GM12878 (cell line): ENCODE data around the gene PRR12. TPM values are rescaled to one million over a fixed set of nuclear protein-coding genes. Genes with fewer than 3 reads are reported as not detected.
A peak's percentile ranks its signal among the peaks of the same experiment; 100 is the strongest.

Source experiments
- ATAC-seq: fragments of 200-7000 bp; cut with Tn5 transposase; 3 replicates; pipeline ENCODE4 v1.9.1; 2020; ENCODE audit warnings: mild to moderate bottlenecking, moderate library complexity
- BruUV-seq: library from RNA; stranded (reverse); fragments of 400-500 nt; replicated peaks from 2 replicates; lab custom pipeline; 2021; lab: Mats Ljungman, UMichigan
- CTCF ChIA-PET: fragments of 300-600 bp; sonication (Branson Sonifier 250); formaldehyde crosslinking; extraction: SDS; loops from one replicate; lab custom pipeline; 2021; ENCODE audit warnings: inconsistent platforms; lab: Yijun Ruan, JAX
- POLR2A ChIA-PET: fragments of 350-600 bp; formaldehyde crosslinking; extraction: SDS; loops from one replicate; lab custom pipeline; 2021; ENCODE audit warnings: inconsistent platforms; lab: Charles Lee
- RAD21 ChIA-PET: fragments of 300-600 bp; sonication (Branson Sonifier 250); formaldehyde crosslinking; loops from one replicate; lab custom pipeline; 2023; ENCODE audit warnings: antibody characterized with exemption; ENCODE audit not compliant: unreplicated experiment; lab: Charles Lee
- SMC1A ChIA-PET: fragments of 300-600 bp; sonication (Branson Sonifier 250); formaldehyde crosslinking; loops from one replicate; lab custom pipeline; 2023; ENCODE audit not compliant: unreplicated experiment, uncharacterized antibody; lab: Charles Lee
- DNase-seq: peaks from one replicate; pipeline ENCODE4 v3.0.0-alpha.2; 2011; ENCODE audit warnings: low read depth, low spot score
- FAIRE-seq: peaks from 3 replicates; lab custom pipeline; 2011; peaks lifted over from hg19 to GRCh38; lab: Jason Lieb, UNC
- H2AFZ ChIP-seq: 2 replicates; pipeline ENCODE4 v1.6.0; 2011; ENCODE audit warnings: low read depth, low read length, control low read depth; ENCODE audit not compliant: control insufficient read depth
- H3K27ac ChIP-seq: 2 replicates; pipeline ENCODE4 v1.5.1; 2011; ENCODE audit warnings: control low read depth; ENCODE audit not compliant: control insufficient read depth, insufficient read depth
- H3K27me3 ChIP-seq, 2 experiments: replicated peaks in 1 of 2; 2 replicates each; pipeline versions ENCODE4 v1.6.0 to v1.6.1; 2011; ENCODE audit warnings: low read length in 1 of 2; ENCODE audit not compliant: control insufficient read depth in 2 of 2, insufficient read depth in 2 of 2
- H3K36me3 ChIP-seq, 2 experiments: 2 replicates each; pipeline ENCODE4 v1.5.1; 2011; ENCODE audit warnings: low read length in 1 of 2; ENCODE audit not compliant: control insufficient read depth in 2 of 2, insufficient read depth in 2 of 2
- H3K4me1 ChIP-seq: 2 replicates; pipeline ENCODE4 v1.6.1; 2011; ENCODE audit warnings: mild to moderate bottlenecking, low read length, moderate library complexity, mixed read lengths; ENCODE audit not compliant: control insufficient read depth, insufficient read depth
- H3K4me2 ChIP-seq: 2 replicates; pipeline ENCODE4 v1.6.0; 2011; ENCODE audit warnings: control low read depth; ENCODE audit not compliant: control insufficient read depth, insufficient read depth
- H3K4me3 ChIP-seq: fragments of 200-600 bp; sonication (generic); 2 replicates; pipeline ENCODE4 v1.5.1; 2016
- H3K79me2 ChIP-seq: 2 replicates; pipeline ENCODE4 v1.6.0; 2011; ENCODE audit warnings: low read length; ENCODE audit not compliant: control insufficient read depth, insufficient read depth
- H3K9ac ChIP-seq: 2 replicates; pipeline ENCODE4 v1.8.0; 2011; ENCODE audit warnings: low read length, control low read depth, mixed read lengths; ENCODE audit not compliant: control insufficient read depth, insufficient read depth
- H3K9me3 ChIP-seq: replicated peaks from 3 replicates; pipeline ENCODE4 v1.5.1; 2011; ENCODE audit warnings: mild to moderate bottlenecking, low read length; ENCODE audit not compliant: control insufficient read depth, insufficient read depth
- H4K20me1 ChIP-seq: 2 replicates; pipeline ENCODE4 v1.6.0; 2011; ENCODE audit not compliant: control insufficient read depth, insufficient read depth
- BMI1 ChIP-seq: fragments of 450-650 bp; IDR thresholded peaks from 2 replicates; pipeline ENCODE4 v1.6.1; 2016; ENCODE audit warnings: mild to moderate bottlenecking, moderate library complexity, borderline replicate concordance
- CBX3 ChIP-seq: fragments of 200-600 bp; sonication (generic); IDR thresholded peaks from 2 replicates; pipeline ENCODE4 v1.6.1; 2016; ENCODE audit warnings: low read depth, borderline replicate concordance
- CREM ChIP-seq: IDR thresholded peaks from 2 replicates; pipeline ENCODE4 v1.6.1; 2014; ENCODE audit warnings: antibody characterized with exemption, low read depth
- ESRRA ChIP-seq: IDR thresholded peaks from 2 replicates; pipeline ENCODE4 v1.6.1; 2012; ENCODE audit warnings: mild to moderate bottlenecking, low read length, improper control_type of control experiment
- FOXK2 ChIP-seq: fragments of 450-650 bp; IDR thresholded peaks from 2 replicates; pipeline ENCODE4 v1.6.1; 2017; ENCODE audit warnings: mild to moderate bottlenecking, moderate library complexity
- KAT2A ChIP-seq: conservative IDR thresholded peaks from 2 replicates; pipeline ENCODE4 v1.6.1; 2011; ENCODE audit warnings: low read depth, low read length; ENCODE audit not compliant: control insufficient read depth
- MEF2A ChIP-seq: IDR thresholded peaks from 2 replicates; pipeline ENCODE4 v1.6.1; 2011; ENCODE audit warnings: low read depth, mild to moderate bottlenecking, low read length, moderate library complexity; ENCODE audit not compliant: insufficient read depth
- MTA3 ChIP-seq: IDR thresholded peaks from 2 replicates; pipeline ENCODE4 v1.6.1; 2012; ENCODE audit warnings: low read length, inconsistent platforms, borderline replicate concordance
- PAX8 ChIP-seq: fragments of 450-650 bp; IDR thresholded peaks from 2 replicates; pipeline ENCODE4 v1.6.1; 2017; ENCODE audit warnings: mild to moderate bottlenecking, moderate library complexity
- RFX5 ChIP-seq: IDR thresholded peaks from 2 replicates; pipeline ENCODE4 v1.6.1; 2011; ENCODE audit warnings: low read depth, low read length, improper control_type of control experiment
- SP1 ChIP-seq: IDR thresholded peaks from one replicate; pipeline ENCODE4 v1.6.1; 2011; ENCODE audit warnings: low read depth, low read length
- TARDBP ChIP-seq: IDR thresholded peaks from 2 replicates; pipeline ENCODE4 v1.6.1; 2016; ENCODE audit warnings: borderline replicate concordance
- WGBS: methylation state at CpG from one replicate; pipeline ENCODE4 v1.1.6; 2016; ENCODE audit warnings: low lambda C conversion rate; ENCODE audit not compliant: insufficient replicate concordance, insufficient coverage; ENCODE audit errors: missing lambda C conversion rate; 5-methylcytosine and 5-hydroxymethylcytosine counted together
- in situ Hi-C: fragments of 300-500 bp; cut with MboI; formaldehyde crosslinking; loops from 9 replicates; pipeline ENCODE4 v1.14.3; 2018; ENCODE audit warnings: mixed read lengths
- intact Hi-C: fragments of 100-400 bp; cut with micrococcal nuclease; formaldehyde crosslinking; loops from one replicate; pipeline ENCODE4 v1.14.2; 2022; ENCODE audit not compliant: unreplicated experiment
- polyA plus RNA-seq, 11 experiments: library from polyadenylated mRNA; depleted of rRNA in 4 of 11; unstranded in 6 of 11; stranded (reverse) in 5 of 11; fragments of >200 nt; fragmentation: Nextera tagmentation in 4 of 11; fragmentation: Illumina TruSeq in 1 of 11; extraction: Ambion mirVana in 4 of 11; extraction: Trizol in 1 of 11; gene quantifications; 1 replicate in 1 of 11; 2 replicates in 10 of 11; pipeline versions ENCODE4 v1.2.1 to v1.2.3, GENCODE V29; 2011 to 2016; ENCODE audit warnings: inconsistent platforms in 2 of 11, missing spikeins in 2 of 11, low read depth in 1 of 11
- total RNA-seq, 4 experiments: library from RNA; depleted of rRNA in 3 of 4; stranded (reverse); fragments of >200 nt in 3 of 4; fragmentation: Illumina TruSeq in 1 of 4; extraction: Trizol in 1 of 4; gene quantifications; 2 replicates each; pipeline versions ENCODE4 v1.2.1 to v1.2.3, GENCODE V29; 2013 to 2021
- TF ChIP-seq, protein P1 (sequence below), 3 experiments: IDR thresholded peaks in 2 of 3; conservative IDR thresholded peaks in 1 of 3; 2 replicates each; pipeline ENCODE4 v1.5.1; 2011; ENCODE audit warnings: low read depth in 3 of 3, low read length in 3 of 3, mild to moderate bottlenecking in 3 of 3, control low read depth in 2 of 3, moderate library complexity in 2 of 3, inconsistent platforms in 1 of 3, mixed read lengths in 1 of 3; ENCODE audit not compliant: control insufficient read depth in 2 of 3, insufficient read depth in 1 of 3; ENCODE audit errors: extremely low read depth in 1 of 3
- TF ChIP-seq, protein P2 (sequence below): fragments of 450-650 bp; IDR thresholded peaks from 2 replicates; pipeline ENCODE4 v1.6.1; 2016; ENCODE audit warnings: mild to moderate bottlenecking
- TF ChIP-seq, protein P3 (sequence below): fragments of 450-650 bp; IDR thresholded peaks from 2 replicates; pipeline ENCODE4 v1.6.1; 2014; ENCODE audit warnings: mild to moderate bottlenecking

The PRR12 gene
- total and polyA plus RNA-seq, 10 of the 15 experiments (the other 5 are each of a cell fraction or from before 2014, with no cell fraction given), result 0.02 to 25.3 (median 1.6) TPM

DNA sequence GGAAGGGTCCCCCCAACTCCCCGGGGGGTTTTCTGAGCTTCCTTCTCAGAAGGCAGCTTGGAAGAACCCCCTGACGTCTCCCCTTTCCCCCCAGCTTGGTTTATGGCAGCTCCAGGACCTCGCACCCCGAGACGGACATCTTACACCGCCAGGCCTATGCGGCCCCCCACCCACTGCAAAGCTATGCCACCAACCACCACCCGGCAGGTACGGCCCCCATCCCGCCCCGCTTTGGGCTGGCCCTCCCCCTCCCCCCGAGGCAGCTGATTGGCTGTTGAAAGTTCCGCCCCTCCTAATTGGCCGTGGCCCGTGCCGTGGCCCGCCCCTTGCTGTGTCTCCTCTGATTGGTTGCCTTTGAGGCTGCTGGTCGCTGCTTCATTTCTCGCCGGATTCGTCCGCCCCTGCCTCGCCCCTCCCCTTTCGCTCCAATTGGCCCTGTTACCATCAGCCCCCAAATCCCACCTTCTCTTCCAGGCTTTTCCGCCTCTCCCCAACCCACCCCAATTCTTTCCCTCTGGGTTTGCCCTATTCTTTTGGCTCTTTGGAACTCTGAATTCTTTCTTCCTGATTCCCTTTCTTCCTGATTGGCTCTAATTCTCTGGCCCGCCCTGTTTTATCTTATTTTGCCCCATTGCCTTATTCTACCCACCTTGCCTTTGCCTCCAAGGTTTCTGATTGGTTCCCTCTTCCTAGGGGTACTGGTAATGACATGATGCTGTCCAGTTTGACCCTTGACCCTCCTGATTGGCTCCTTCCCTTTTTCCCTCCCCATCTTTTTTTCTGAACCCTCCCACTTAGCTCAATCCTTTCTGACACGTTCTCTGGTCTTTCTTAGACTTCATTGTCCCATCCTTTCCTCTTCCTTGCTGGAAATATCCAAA is 2.5 kb downstream of the PRR12 start:
- H3K4me1 ChIP-seq, result peaks cover 14% of the 10 kb centered on the region
- H3K9me3 ChIP-seq, result no peaks in the 10 kb centered on the region
- peaks cover 0 to 17% of the 10 kb centered on the region in 2 experiments; a peak in 3 of 4 replicates for H3K36me3 ChIP-seq
- peak overlapping the region; percentile 75 for H2AFZ ChIP-seq
- in situ Hi-C loops (no loop called here), intact Hi-C loops (loop anchor here (2.0 to 5.0 kb wide), 2 partner anchors 49 to 83 kb away; partner anchors contain the start of genes PRMT1, RRAS and SCAF1)
- ATAC-seq (peak; percentile 75), FAIRE-seq (peak; percentile 85), DNase-seq (peak; percentile 76)
- peak overlapping the region; percentile 46; the same call in 1 of the 2 replicates for H3K9ac ChIP-seq
- RAD21 ChIA-PET, result interaction anchor here (0.7 to 1.9 kb wide), 6 partner anchors 18 to 85 kb away, joined by 3 to 17 read pairs (median 4); partner anchors contain the start of gene RRAS
- BruUV-seq, result no TSS peak
- H3K4me2 ChIP-seq, result peak overlapping the region; percentile 97
- H3K27ac ChIP-seq, result peak overlapping the region; percentile 68
- H3K79me2 ChIP-seq, result peaks cover 28% of the 10 kb centered on the region
- H3K27me3 ChIP-seq, result no peaks in the 10 kb centered on the region
- H3K4me3 ChIP-seq, result peak overlapping the region; percentile 89
- POLR2A ChIA-PET, result interaction anchor here (0.5 to 4.8 kb wide), 8 partner anchors 11 to 974 kb away, joined by 3 to 49 read pairs (median 5); partner anchors contain the start of genes NOSIP, PRMT1, PRRG2 and RRAS
- WGBS, result 4% methylated on average over 18 of the region's 27 CpGs
- CTCF ChIA-PET, result interaction anchor here (0.8 to 2.5 kb wide), 7 partner anchors 23 to 345 kb away, joined by 3 to 17 read pairs (median 4); partner anchors contain the start of gene SCAF1
- SMC1A ChIA-PET, result interaction anchor here (0.6 to 1.2 kb wide), 6 partner anchors 10 to 109 kb away, joined by 3 to 7 read pairs (median 4); partner anchors contain the start of genes NOSIP, PRRG2 and RRAS
- H4K20me1 ChIP-seq, result peaks cover 3% of the 10 kb centered on the region; the same call in 1 of the 2 replicates
- TF ChIP-seq MEF2A (no peak), RFX5 (peak; percentile 65), BMI1 (no peak), CBX3 (no peak), PAX8 (no peak), MTA3 (no peak), KAT2A (no peak), FOXK2 (peak; percentile 85), SP1 (peak; percentile 92), TARDBP (no peak), CREM (0 out of 2 replicates have a peak, but pooled peaks have one; percentile 4), ESRRA (no peak)
- TF ChIP-seq, protein P1, sequence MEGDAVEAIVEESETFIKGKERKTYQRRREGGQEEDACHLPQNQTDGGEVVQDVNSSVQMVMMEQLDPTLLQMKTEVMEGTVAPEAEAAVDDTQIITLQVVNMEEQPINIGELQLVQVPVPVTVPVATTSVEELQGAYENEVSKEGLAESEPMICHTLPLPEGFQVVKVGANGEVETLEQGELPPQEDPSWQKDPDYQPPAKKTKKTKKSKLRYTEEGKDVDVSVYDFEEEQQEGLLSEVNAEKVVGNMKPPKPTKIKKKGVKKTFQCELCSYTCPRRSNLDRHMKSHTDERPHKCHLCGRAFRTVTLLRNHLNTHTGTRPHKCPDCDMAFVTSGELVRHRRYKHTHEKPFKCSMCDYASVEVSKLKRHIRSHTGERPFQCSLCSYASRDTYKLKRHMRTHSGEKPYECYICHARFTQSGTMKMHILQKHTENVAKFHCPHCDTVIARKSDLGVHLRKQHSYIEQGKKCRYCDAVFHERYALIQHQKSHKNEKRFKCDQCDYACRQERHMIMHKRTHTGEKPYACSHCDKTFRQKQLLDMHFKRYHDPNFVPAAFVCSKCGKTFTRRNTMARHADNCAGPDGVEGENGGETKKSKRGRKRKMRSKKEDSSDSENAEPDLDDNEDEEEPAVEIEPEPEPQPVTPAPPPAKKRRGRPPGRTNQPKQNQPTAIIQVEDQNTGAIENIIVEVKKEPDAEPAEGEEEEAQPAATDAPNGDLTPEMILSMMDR (IDR thresholded peaks at IDR 0.05 in 2 of 3, conservative IDR thresholded peaks at IDR 0.05 in 1 of 3; ENCODE audit: control insufficient read depth in 2 of 3, extremely low read depth in 1 of 3, insufficient read depth in 1 of 3, low read depth in 3 of 3, low read length in 3 of 3), result no peak
- TF ChIP-seq, protein P2, sequence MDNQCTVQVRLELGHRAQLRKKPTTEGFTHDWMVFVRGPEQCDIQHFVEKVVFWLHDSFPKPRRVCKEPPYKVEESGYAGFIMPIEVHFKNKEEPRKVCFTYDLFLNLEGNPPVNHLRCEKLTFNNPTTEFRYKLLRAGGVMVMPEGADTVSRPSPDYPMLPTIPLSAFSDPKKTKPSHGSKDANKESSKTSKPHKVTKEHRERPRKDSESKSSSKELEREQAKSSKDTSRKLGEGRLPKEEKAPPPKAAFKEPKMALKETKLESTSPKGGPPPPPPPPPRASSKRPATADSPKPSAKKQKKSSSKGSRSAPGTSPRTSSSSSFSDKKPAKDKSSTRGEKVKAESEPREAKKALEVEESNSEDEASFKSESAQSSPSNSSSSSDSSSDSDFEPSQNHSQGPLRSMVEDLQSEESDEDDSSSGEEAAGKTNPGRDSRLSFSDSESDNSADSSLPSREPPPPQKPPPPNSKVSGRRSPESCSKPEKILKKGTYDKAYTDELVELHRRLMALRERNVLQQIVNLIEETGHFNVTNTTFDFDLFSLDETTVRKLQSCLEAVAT, result no peak
- TF ChIP-seq, protein P3, sequence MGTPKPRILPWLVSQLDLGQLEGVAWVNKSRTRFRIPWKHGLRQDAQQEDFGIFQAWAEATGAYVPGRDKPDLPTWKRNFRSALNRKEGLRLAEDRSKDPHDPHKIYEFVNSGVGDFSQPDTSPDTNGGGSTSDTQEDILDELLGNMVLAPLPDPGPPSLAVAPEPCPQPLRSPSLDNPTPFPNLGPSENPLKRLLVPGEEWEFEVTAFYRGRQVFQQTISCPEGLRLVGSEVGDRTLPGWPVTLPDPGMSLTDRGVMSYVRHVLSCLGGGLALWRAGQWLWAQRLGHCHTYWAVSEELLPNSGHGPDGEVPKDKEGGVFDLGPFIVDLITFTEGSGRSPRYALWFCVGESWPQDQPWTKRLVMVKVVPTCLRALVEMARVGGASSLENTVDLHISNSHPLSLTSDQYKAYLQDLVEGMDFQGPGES, result peak; percentile 74
